MM.1S (cell line): ENCODE results near the gene CCDC27.

Experiments used
- EZH2 ChIP-seq: fragments of 300-600 bp; sonication (generic); optimal IDR thresholded peaks from 2 replicates; pipeline ENCODE3; 2017; ENCODE audit warnings: low read depth, mild to moderate bottlenecking, antibody characterized with exemption, low read length, mixed read lengths
- TF ChIP-seq, protein P1 (sequence below): fragments of 300-600 bp; sonication (generic); IDR thresholded peaks from 2 replicates; pipeline ENCODE4 v1.5.1; 2016; ENCODE audit warnings: antibody characterized with exemption, low read length, mixed read lengths

DNA sequence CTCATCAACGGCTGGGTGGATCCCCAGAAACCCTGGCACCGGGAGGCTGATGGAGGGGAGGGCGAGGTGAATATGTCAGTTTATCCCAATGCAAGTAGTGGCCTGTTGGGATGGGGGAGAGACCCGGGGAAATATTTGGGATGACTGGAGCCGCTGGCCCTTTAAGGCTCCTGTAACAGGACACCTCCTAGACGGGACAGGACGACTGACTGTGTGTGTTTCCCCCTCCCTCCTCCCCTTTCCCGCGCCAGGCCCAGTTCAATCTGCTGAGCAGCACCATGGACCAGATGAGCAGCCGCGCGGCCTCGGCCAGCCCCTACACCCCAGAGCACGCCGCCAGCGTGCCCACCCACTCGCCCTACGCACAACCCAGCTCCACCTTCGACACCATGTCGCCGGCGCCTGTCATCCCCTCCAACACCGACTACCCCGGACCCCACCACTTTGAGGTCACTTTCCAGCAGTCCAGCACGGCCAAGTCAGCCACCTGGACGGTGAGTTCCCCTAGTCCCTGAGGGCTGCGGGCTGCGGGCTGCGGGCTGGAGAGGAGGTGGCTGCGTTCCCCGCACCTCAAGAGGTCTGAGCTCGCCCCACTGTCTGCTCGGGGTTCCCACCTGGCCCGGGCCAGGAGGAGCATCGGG lies 44.8 kb upstream of the CCDC27 start:
- TF ChIP-seq, protein P1, sequence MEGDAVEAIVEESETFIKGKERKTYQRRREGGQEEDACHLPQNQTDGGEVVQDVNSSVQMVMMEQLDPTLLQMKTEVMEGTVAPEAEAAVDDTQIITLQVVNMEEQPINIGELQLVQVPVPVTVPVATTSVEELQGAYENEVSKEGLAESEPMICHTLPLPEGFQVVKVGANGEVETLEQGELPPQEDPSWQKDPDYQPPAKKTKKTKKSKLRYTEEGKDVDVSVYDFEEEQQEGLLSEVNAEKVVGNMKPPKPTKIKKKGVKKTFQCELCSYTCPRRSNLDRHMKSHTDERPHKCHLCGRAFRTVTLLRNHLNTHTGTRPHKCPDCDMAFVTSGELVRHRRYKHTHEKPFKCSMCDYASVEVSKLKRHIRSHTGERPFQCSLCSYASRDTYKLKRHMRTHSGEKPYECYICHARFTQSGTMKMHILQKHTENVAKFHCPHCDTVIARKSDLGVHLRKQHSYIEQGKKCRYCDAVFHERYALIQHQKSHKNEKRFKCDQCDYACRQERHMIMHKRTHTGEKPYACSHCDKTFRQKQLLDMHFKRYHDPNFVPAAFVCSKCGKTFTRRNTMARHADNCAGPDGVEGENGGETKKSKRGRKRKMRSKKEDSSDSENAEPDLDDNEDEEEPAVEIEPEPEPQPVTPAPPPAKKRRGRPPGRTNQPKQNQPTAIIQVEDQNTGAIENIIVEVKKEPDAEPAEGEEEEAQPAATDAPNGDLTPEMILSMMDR: no peak
- no peak for TF ChIP-seq EZH2
